ENCODE measurements around the gene LY6G5C. TPM values are rescaled to one million over a fixed set of nuclear protein-coding genes. Genes with fewer than 3 reads are reported as not detected.

LY6G5C gene
- total RNA-seq, 1 experiment from 2014 or later = not detected

Small RNA genes within 50 kb of the gene (small RNA-seq; reads per million reads assigned to genes)
- gene LY6G6D (not detected), gene MIR4646 (not detected), gene MIR6832 (not detected), gene RF00019 (not detected)

Other genes starting within 250 kb of the LY6G5C start
- 6.1 and 7.0 TPM in 2 replicates for gene MICB, start 182.9 kb downstream of the LY6G5C start, total RNA-seq (2014; rRNA removed; shearing (Covaris generic))
- not detected in 2 replicates for gene MCCD1, start 152.1 kb downstream of the LY6G5C start, total RNA-seq (2014; rRNA removed; shearing (Covaris generic))
- gene DDX39B, start 139.1 kb downstream of the LY6G5C start, total RNA-seq (2014; rRNA removed; shearing (Covaris generic)) = 495 and 540 TPM in 2 replicates
- 0.26 and 1.9 TPM in 2 replicates for gene ATP6V1G2, start 134.5 kb downstream of the LY6G5C start, total RNA-seq (2014; rRNA removed; shearing (Covaris generic))
- gene NFKBIL1, start 133.5 kb downstream of the LY6G5C start, total RNA-seq (2014; rRNA removed; shearing (Covaris generic)) = 32.6 and 37.2 TPM in 2 replicates
- not detected in 2 replicates for gene LTA, start 108.8 kb downstream of the LY6G5C start, total RNA-seq (2014; rRNA removed; shearing (Covaris generic))
- 0.19 TPM in 1 of 2 replicates, not detected in the other for gene TNF, start 105.5 kb downstream of the LY6G5C start, total RNA-seq (2014; rRNA removed; shearing (Covaris generic))
- not detected in 2 replicates for gene LTB, start 98.6 kb downstream of the LY6G5C start, total RNA-seq (2014; rRNA removed; shearing (Covaris generic))
- gene LST1, start 94.8 kb downstream of the LY6G5C start, total RNA-seq (2014; rRNA removed; shearing (Covaris generic)) = not detected in 2 replicates
- not detected in 2 replicates for gene NCR3, start 88.1 kb downstream of the LY6G5C start, total RNA-seq (2014; rRNA removed; shearing (Covaris generic))
- gene AIF1, start 65.8 kb downstream of the LY6G5C start, total RNA-seq (2014; rRNA removed; shearing (Covaris generic)) = not detected in 2 replicates
- 90.3 and 94.7 TPM in 2 replicates for gene PRRC2A, start 60.4 kb downstream of the LY6G5C start, total RNA-seq (2014; rRNA removed; shearing (Covaris generic))
- 209 and 229 TPM in 2 replicates for gene BAG6, start 28.4 kb downstream of the LY6G5C start, total RNA-seq (2014; rRNA removed; shearing (Covaris generic))
- gene APOM, start 25.2 kb downstream of the LY6G5C start, total RNA-seq (2014; rRNA removed; shearing (Covaris generic)) = 0.19 and 2.5 TPM in 2 replicates
- 17.9 and 18.9 TPM in 2 replicates for gene C6orf47, start 20.3 kb downstream of the LY6G5C start, total RNA-seq (2014; rRNA removed; shearing (Covaris generic))
- gene GPANK1, start 16.1 kb downstream of the LY6G5C start, total RNA-seq (2014; rRNA removed; shearing (Covaris generic)) = 31.7 and 40.6 TPM in 2 replicates
- 129 and 169 TPM in 2 replicates for gene CSNK2B, start 15.0 kb downstream of the LY6G5C start, total RNA-seq (2014; rRNA removed; shearing (Covaris generic))
- gene LY6G5B, start 11.1 kb downstream of the LY6G5C start, total RNA-seq (2014; rRNA removed; shearing (Covaris generic)) = 1.7 and 3.4 TPM in 2 replicates
- gene ABHD16A, start 22.3 kb upstream of the LY6G5C start, total RNA-seq (2014; rRNA removed; shearing (Covaris generic)) = 25.7 and 26.1 TPM in 2 replicates
- gene LY6G6F, start 25.8 kb upstream of the LY6G5C start, total RNA-seq (2014; rRNA removed; shearing (Covaris generic)) = not detected in 2 replicates
- not detected in 2 replicates for gene LY6G6D, start 34.3 kb upstream of the LY6G5C start, total RNA-seq (2014; rRNA removed; shearing (Covaris generic))
- not detected in 2 replicates for gene LY6G6C, start 40.7 kb upstream of the LY6G5C start, total RNA-seq (2014; rRNA removed; shearing (Covaris generic))
- not detected in 2 replicates for gene MPIG6B, start 42.3 kb upstream of the LY6G5C start, total RNA-seq (2014; rRNA removed; shearing (Covaris generic))
- gene DDAH2, start 48.2 kb upstream of the LY6G5C start, total RNA-seq (2014; rRNA removed; shearing (Covaris generic)) = 25.3 and 28.6 TPM in 2 replicates
- 484 and 511 TPM in 2 replicates for gene CLIC1, start 55.5 kb upstream of the LY6G5C start, total RNA-seq (2014; rRNA removed; shearing (Covaris generic))
- 14.9 and 36.7 TPM in 2 replicates for gene MSH5, start 58.9 kb upstream of the LY6G5C start, total RNA-seq (2014; rRNA removed; shearing (Covaris generic))
- gene SAPCD1, start 81.6 kb upstream of the LY6G5C start, total RNA-seq (2014; rRNA removed; shearing (Covaris generic)) = 13.0 and 13.2 TPM in 2 replicates
- gene VWA7, start 96.3 kb upstream of the LY6G5C start, total RNA-seq (2014; rRNA removed; shearing (Covaris generic)) = 0.34 TPM in 2 replicates
- gene VARS1, start 114.7 kb upstream of the LY6G5C start, total RNA-seq (2014; rRNA removed; shearing (Covaris generic)) = 57.3 and 58.7 TPM in 2 replicates
- gene LSM2, start 125.9 kb upstream of the LY6G5C start, total RNA-seq (2014; rRNA removed; shearing (Covaris generic)) = 39.2 and 40.2 TPM in 2 replicates
- gene HSPA1L, start 134.2 kb upstream of the LY6G5C start, total RNA-seq (2014; rRNA removed; shearing (Covaris generic)) = 0.11 and 0.50 TPM in 2 replicates
- gene HSPA1A, start 134.5 kb upstream of the LY6G5C start, total RNA-seq (2014; rRNA removed; shearing (Covaris generic)) = 37.6 and 43.8 TPM in 2 replicates
- 32.0 and 46.5 TPM in 2 replicates for gene HSPA1B, start 146.7 kb upstream of the LY6G5C start, total RNA-seq (2014; rRNA removed; shearing (Covaris generic))
- gene NEU1, start 181.8 kb upstream of the LY6G5C start, total RNA-seq (2014; rRNA removed; shearing (Covaris generic)) = 15.9 and 16.8 TPM in 2 replicates
- gene SLC44A4, start 197.9 kb upstream of the LY6G5C start, total RNA-seq (2014; rRNA removed; shearing (Covaris generic)) = 0.37 TPM in 1 of 2 replicates, not detected in the other
- 29.6 and 34.8 TPM in 2 replicates for gene EHMT2, start 216.6 kb upstream of the LY6G5C start, total RNA-seq (2014; rRNA removed; shearing (Covaris generic))
- gene ZBTB12, start 221.0 kb upstream of the LY6G5C start, total RNA-seq (2014; rRNA removed; shearing (Covaris generic)) = 5.6 and 6.4 TPM in 2 replicates
- 0.15 TPM in 1 of 2 replicates, not detected in the other for gene C2, start 246.7 kb upstream of the LY6G5C start, total RNA-seq (2014; rRNA removed; shearing (Covaris generic))